HepG2 (cell line): ENCODE measurements around the gene PLVAP. TPM values are rescaled to one million over a fixed set of nuclear protein-coding genes. Genes with fewer than 3 reads are reported as not detected.

Source experiments
- ATAC-seq: fragments of 200-7000 bp; cut with Tn5 transposase; 3 replicates; pipeline ENCODE4 v1.9.1; 2020; ENCODE audit warnings: mild to moderate bottlenecking, moderate library complexity
- BruUV-seq: library from RNA; stranded (reverse); fragments of 400-500 nt; replicated peaks from 2 replicates; lab custom pipeline; 2021; lab: Mats Ljungman, UMichigan
- CTCF ChIA-PET: fragments of 300-600 bp; formaldehyde crosslinking; extraction: SDS; loops from one replicate; lab custom pipeline; 2021; ENCODE audit warnings: low total read pairs, inconsistent platforms, low intra/inter-chr PET ratio; lab: Yijun Ruan, JAX
- POLR2A ChIA-PET: fragments of 350-600 bp; sonication (Branson Sonifier 250); formaldehyde crosslinking; loops from one replicate; lab custom pipeline; 2020; ENCODE audit warnings: antibody characterized with exemption, inconsistent platforms; lab: Yijun Ruan, JAX
- DNase-seq: peaks from one replicate; pipeline ENCODE4 v3.0.0-alpha.2; 2015; ENCODE audit warnings: low spot score
- FAIRE-seq: peaks from 3 replicates; lab custom pipeline; 2011; peaks lifted over from hg19 to GRCh38; lab: Jason Lieb, UNC
- H2AFZ ChIP-seq: one replicate; pipeline ENCODE4 v1.6.1; 2011; ENCODE audit warnings: low read length, inconsistent platforms
- H3K27ac ChIP-seq: fragments of 300-600 bp; 3 replicates; pipeline ENCODE4 v1.8.0; 2011; ENCODE audit warnings: mixed run types, mild to moderate bottlenecking, mixed read lengths, low read length, inconsistent platforms; ENCODE audit not compliant: insufficient read depth; ENCODE audit errors: extremely low read length
- H3K27me3 ChIP-seq, 2 experiments: fragments of 200-600 bp in 1 of 2; 2 replicates in 1 of 2; 3 replicates in 1 of 2; pipeline versions ENCODE4 v1.6.0 to v1.8.0; 2011; ENCODE audit warnings: low read length in 2 of 2, mild to moderate bottlenecking in 2 of 2, moderate library complexity in 2 of 2, inconsistent platforms in 1 of 2; ENCODE audit not compliant: insufficient read depth in 2 of 2, control insufficient read depth in 1 of 2
- H3K36me3 ChIP-seq, 2 experiments: fragments of 200-600 bp in 1 of 2; replicated peaks in 1 of 2; 2 replicates in 1 of 2; 3 replicates in 1 of 2; pipeline versions ENCODE4 v1.5.1 to v1.8.0; 2011; ENCODE audit warnings: low read length in 2 of 2, inconsistent platforms in 1 of 2; ENCODE audit not compliant: insufficient read depth in 2 of 2, control insufficient read depth in 1 of 2
- H3K4me1 ChIP-seq: 2 replicates; pipeline ENCODE4 v1.5.1; 2012; ENCODE audit warnings: low read length, inconsistent platforms; ENCODE audit not compliant: insufficient read depth
- H3K4me2 ChIP-seq: 2 replicates; pipeline ENCODE4 v1.6.0; 2011; ENCODE audit warnings: low read depth, low read length, inconsistent platforms
- H3K4me3 ChIP-seq, 3 experiments: fragments of 200-600 bp in 1 of 3; sonication (generic), shearing (Covaris generic) in 1 of 3; replicated peaks in 1 of 3; 2 replicates each; pipeline ENCODE4 v1.5.1; 2011 to 2016; ENCODE audit warnings: low read length in 3 of 3, inconsistent platforms in 2 of 3, low read depth in 2 of 3, mild to moderate bottlenecking in 2 of 3, control low read depth in 1 of 3, mixed read lengths in 1 of 3; ENCODE audit not compliant: insufficient read depth in 1 of 3
- H3K79me2 ChIP-seq: one replicate; pipeline ENCODE4 v1.6.1; 2011; ENCODE audit warnings: low read length, inconsistent platforms; ENCODE audit not compliant: insufficient read depth
- H3K9ac ChIP-seq: 2 replicates; pipeline ENCODE4 v1.6.0; 2011; ENCODE audit warnings: mild to moderate bottlenecking, low read depth, low read length, inconsistent platforms; ENCODE audit not compliant: insufficient read depth
- H3K9me3 ChIP-seq: 2 replicates; pipeline ENCODE4 v1.5.1; 2012; ENCODE audit warnings: mild to moderate bottlenecking, low read length
- H4K20me1 ChIP-seq: 2 replicates; pipeline ENCODE4 v1.6.0; 2011; ENCODE audit warnings: inconsistent platforms, mild to moderate bottlenecking, low read length, moderate library complexity; ENCODE audit not compliant: insufficient read depth
- ZKSCAN5 ChIP-seq: sonication (generic); formaldehyde crosslinking; IDR thresholded peaks from 2 replicates; pipeline ENCODE4 v1.5.1; 2020; ENCODE audit warnings: mild to moderate bottlenecking, missing genetic modification reagents
- ZKSCAN8 ChIP-seq: IDR thresholded peaks from 2 replicates; pipeline ENCODE4 v1.6.1; 2016; ENCODE audit warnings: borderline replicate concordance, missing genetic modification reagents, missing compliant biosample characterization
- ZNF20 ChIP-seq: sonication (generic); formaldehyde crosslinking; IDR thresholded peaks from 2 replicates; pipeline ENCODE4 v1.4.0; 2020; ENCODE audit warnings: mild to moderate bottlenecking, moderate library complexity, missing genetic modification reagents
- ZNF564 ChIP-seq: sonication (generic); formaldehyde crosslinking; IDR thresholded peaks from 2 replicates; pipeline ENCODE4 v1.8.1; 2023; ENCODE audit warnings: mild to moderate bottlenecking, missing genetic modification reagents
- WGBS: methylation state at CpG from one replicate; pipeline ENCODE4 v1.1.6; 2017; ENCODE audit warnings: low lambda C conversion rate; 5-methylcytosine and 5-hydroxymethylcytosine counted together
- in situ Hi-C: cut with HindIII; loops from 2 replicates; pipeline ENCODE4 v1.10.0; 2017; ENCODE audit warnings: low pct_unique_long_range_greater_than_20kb; ENCODE audit not compliant: extremely low pct_ligation_motif_present
- intact Hi-C: fragments of 100-400 bp; cut with micrococcal nuclease; formaldehyde crosslinking; loops from one replicate; pipeline ENCODE4 v1.10.0; 2022; ENCODE audit not compliant: unreplicated experiment
- polyA plus RNA-seq, 8 experiments: library from polyadenylated mRNA; depleted of rRNA in 3 of 8; stranded (reverse) in 7 of 8; unstranded in 1 of 8; fragments of >200 nt; fragmentation: Illumina TruSeq in 4 of 8; extraction: Trizol in 4 of 8; gene quantifications; 2 replicates each; pipeline versions ENCODE4 v1.2.1 to v1.2.3, GENCODE V29; 2011 to 2016; ENCODE audit warnings: low read depth in 4 of 8, missing spikeins in 1 of 8, mixed read lengths in 1 of 8; ENCODE audit not compliant: insufficient read depth in 1 of 8
- total RNA-seq, 5 experiments: library from RNA; depleted of rRNA; stranded (reverse); fragments of >200 nt; fragmentation: Illumina TruSeq; extraction: Trizol; gene quantifications; 2 replicates each; pipeline ENCODE4 v1.2.3, GENCODE V29; 2016; ENCODE audit warnings: low read depth in 1 of 5
- TF ChIP-seq, protein P1 (sequence below): sonication (generic); formaldehyde crosslinking; IDR thresholded peaks from 2 replicates; pipeline ENCODE4 v1.4.0; 2020; ENCODE audit warnings: missing genetic modification reagents
- TF ChIP-seq, protein P2 (sequence below): sonication (generic); formaldehyde crosslinking; IDR thresholded peaks from 2 replicates; pipeline ENCODE4 v1.4.0; 2020; ENCODE audit warnings: mild to moderate bottlenecking, missing genetic modification reagents

Gene PLVAP
- total and polyA plus RNA-seq, 2 of the 13 experiments (the other 11 are each of a cell fraction or from before 2014, with no cell fraction given) = 0.26 TPM; not detected in 1

DNA sequence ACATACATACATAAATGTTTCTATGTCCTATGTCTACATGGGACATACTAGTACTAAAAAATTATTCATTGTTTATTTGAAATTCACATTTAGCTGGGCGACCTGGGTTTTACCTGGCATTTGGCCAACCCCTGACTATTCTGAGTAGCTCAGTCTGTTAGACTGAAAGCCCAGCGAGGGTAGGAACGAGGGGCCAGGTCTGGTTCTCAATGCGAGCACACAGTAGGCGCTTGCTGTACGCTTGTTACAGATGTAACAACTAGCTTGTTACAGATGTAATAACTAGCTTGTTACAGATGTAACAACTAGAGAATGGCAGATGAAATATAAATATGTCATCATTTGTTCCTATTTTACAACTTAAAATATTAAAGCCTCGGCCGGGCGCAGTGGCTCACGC is 41.6 kb downstream of the PLVAP start:
- Histone ChIP-seq H2AFZ (no peak overlapping the region), H3K36me3 (0 out of 5 replicates have a peak, but pooled peaks cover 0 to 4% of the 10 kb centered on the region in 2 experiments), H3K79me2 (peaks cover 7% of the 10 kb centered on the region), H3K4me1 (peaks cover 60% of the 10 kb centered on the region), H3K4me3 (no peak overlapping the region), H3K4me2 (peak overlapping the region; percentile 91), H4K20me1 (no peaks in the 10 kb centered on the region), H3K27me3 (no peaks in the 10 kb centered on the region; a peak in 1 of 5 replicates), H3K27ac (no peak overlapping the region), H3K9me3 (no peaks in the 10 kb centered on the region), H3K9ac (no peak overlapping the region)
- ATAC-seq = no peak
- TF ChIP-seq ZNF564 (CRISPR knock-in tag) (no peak), ZKSCAN8 (0 out of 2 replicates have a peak, but pooled peaks have one; percentile 27)
- WGBS = 70% methylated on average over 10 of the region's 10 CpGs
- CTCF ChIA-PET = no interaction called here
- intact Hi-C loops (loop anchor here (5.0 kb wide), 1 partner anchor 72 kb away; the partner anchor contains the start of gene BST2), in situ Hi-C loops (no loop called here)
- DNase-seq = no peak
- BruUV-seq = no TSS peak
- POLR2A ChIA-PET = interaction anchor here (0.6 to 3.7 kb wide), 3 partner anchors 26 to 71 kb away, joined by 5 to 37 read pairs (median 5); partner anchors contain the start of gene DDA1
- FAIRE-seq = no peak

GRCh38 chr19:17334414-17335409 is 42.4 kb downstream of the PLVAP start, which contains the start of gene ANO8:
ANO8 (minus strand) TSS chr19:17334855; CDS start chr19:17334670, 185 bp downstream.
- ATAC-seq (peak; percentile 61), FAIRE-seq (peak; percentile 64), DNase-seq (peak; percentile 91)
- H3K36me3 ChIP-seq = 0 out of 5 replicates have a peak, but pooled peaks cover 0 to 4% of the 10 kb centered on the region in 2 experiments
- BruUV-seq = no TSS peak
- H3K4me2 ChIP-seq = peak within 1 kb of the TSS; percentile 91
- intact Hi-C loops = loop anchor here (5.0 kb wide), 1 partner anchor 73 kb away; the partner anchor contains the start of gene BST2
- H3K9me3 ChIP-seq = no peaks in the 10 kb centered on the region
- peak within 1 kb of the TSS; percentile 82 for H3K9ac ChIP-seq
- H3K27me3 ChIP-seq = no peaks in the 10 kb centered on the region; a peak in 1 of 5 replicates
- H4K20me1 ChIP-seq = no peaks in the 10 kb centered on the region
- WGBS = 4% methylated on average over 34 of the region's 86 CpGs
- POLR2A ChIA-PET = interaction anchor here (0.6 to 3.7 kb wide), 7 partner anchors 17 to 120 kb away, joined by 3 to 37 read pairs (median 4); partner anchors contain the start of genes DDA1 and USE1
- CTCF ChIA-PET = no interaction called here
- peak within 1 kb of the TSS; percentile 68 for H3K27ac ChIP-seq
- H3K4me3 ChIP-seq = peak within 1 kb of the TSS; percentile 70 to 91 (median 77)
- H2AFZ ChIP-seq = peak within 1 kb of the TSS; percentile 54
- in situ Hi-C loops = no loop called here
- peaks cover 55% of the 10 kb centered on the region for H3K4me1 ChIP-seq
- H3K79me2 ChIP-seq = peaks cover 7% of the 10 kb centered on the region
- TF ChIP-seq, protein P1, sequence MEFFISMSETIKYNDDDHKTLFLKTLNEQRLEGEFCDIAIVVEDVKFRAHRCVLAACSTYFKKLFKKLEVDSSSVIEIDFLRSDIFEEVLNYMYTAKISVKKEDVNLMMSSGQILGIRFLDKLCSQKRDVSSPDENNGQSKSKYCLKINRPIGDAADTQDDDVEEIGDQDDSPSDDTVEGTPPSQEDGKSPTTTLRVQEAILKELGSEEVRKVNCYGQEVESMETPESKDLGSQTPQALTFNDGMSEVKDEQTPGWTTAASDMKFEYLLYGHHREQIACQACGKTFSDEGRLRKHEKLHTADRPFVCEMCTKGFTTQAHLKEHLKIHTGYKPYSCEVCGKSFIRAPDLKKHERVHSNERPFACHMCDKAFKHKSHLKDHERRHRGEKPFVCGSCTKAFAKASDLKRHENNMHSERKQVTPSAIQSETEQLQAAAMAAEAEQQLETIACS (CRISPR knock-in tag) = peak; percentile 55
- TF ChIP-seq ZKSCAN5 (CRISPR knock-in tag) (no peak), ZNF20 (no peak)
- TF ChIP-seq, protein P2, sequence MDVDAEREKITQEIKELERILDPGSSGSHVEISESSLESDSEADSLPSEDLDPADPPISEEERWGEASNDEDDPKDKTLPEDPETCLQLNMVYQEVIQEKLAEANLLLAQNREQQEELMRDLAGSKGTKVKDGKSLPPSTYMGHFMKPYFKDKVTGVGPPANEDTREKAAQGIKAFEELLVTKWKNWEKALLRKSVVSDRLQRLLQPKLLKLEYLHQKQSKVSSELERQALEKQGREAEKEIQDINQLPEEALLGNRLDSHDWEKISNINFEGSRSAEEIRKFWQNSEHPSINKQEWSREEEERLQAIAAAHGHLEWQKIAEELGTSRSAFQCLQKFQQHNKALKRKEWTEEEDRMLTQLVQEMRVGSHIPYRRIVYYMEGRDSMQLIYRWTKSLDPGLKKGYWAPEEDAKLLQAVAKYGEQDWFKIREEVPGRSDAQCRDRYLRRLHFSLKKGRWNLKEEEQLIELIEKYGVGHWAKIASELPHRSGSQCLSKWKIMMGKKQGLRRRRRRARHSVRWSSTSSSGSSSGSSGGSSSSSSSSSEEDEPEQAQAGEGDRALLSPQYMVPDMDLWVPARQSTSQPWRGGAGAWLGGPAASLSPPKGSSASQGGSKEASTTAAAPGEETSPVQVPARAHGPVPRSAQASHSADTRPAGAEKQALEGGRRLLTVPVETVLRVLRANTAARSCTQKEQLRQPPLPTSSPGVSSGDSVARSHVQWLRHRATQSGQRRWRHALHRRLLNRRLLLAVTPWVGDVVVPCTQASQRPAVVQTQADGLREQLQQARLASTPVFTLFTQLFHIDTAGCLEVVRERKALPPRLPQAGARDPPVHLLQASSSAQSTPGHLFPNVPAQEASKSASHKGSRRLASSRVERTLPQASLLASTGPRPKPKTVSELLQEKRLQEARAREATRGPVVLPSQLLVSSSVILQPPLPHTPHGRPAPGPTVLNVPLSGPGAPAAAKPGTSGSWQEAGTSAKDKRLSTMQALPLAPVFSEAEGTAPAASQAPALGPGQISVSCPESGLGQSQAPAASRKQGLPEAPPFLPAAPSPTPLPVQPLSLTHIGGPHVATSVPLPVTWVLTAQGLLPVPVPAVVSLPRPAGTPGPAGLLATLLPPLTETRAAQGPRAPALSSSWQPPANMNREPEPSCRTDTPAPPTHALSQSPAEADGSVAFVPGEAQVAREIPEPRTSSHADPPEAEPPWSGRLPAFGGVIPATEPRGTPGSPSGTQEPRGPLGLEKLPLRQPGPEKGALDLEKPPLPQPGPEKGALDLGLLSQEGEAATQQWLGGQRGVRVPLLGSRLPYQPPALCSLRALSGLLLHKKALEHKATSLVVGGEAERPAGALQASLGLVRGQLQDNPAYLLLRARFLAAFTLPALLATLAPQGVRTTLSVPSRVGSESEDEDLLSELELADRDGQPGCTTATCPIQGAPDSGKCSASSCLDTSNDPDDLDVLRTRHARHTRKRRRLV (CRISPR knock-in tag) = 0 out of 2 replicates have a peak, but pooled peaks have one; percentile 40
